T-helper 1 cell treated with Interleukin-12 subunit alpha and Interleukin-12 subunit beta and Interleukin-4 antibody, amounts not matched to agents 30 ng/mL and 1 ng/mL, for 36 hours (primary cell): Measurements from ENCODE around the gene CRYBG1. TPM values are rescaled to one million over a fixed set of nuclear protein-coding genes. Genes with fewer than 3 reads are reported as not detected.
"Not testable (repeated sequence)": the region's sequence is repeated elsewhere in the genome, so short reads cannot be mapped to it uniquely, and the experiment has no call there.

Experiments
- intact Hi-C: fragments of 100-400 bp; cut with micrococcal nuclease; formaldehyde crosslinking; loops from one replicate; pipeline ENCODE4 v1.15.1; 2024
- total RNA-seq: library from RNA; stranded (reverse); gene quantifications from 2 replicates; pipeline ENCODE4 v1.2.3, GENCODE V29; 2022

CRYBG1 gene
- total RNA-seq, 1 donor from 2014 or later = 16.9 TPM

DNA sequence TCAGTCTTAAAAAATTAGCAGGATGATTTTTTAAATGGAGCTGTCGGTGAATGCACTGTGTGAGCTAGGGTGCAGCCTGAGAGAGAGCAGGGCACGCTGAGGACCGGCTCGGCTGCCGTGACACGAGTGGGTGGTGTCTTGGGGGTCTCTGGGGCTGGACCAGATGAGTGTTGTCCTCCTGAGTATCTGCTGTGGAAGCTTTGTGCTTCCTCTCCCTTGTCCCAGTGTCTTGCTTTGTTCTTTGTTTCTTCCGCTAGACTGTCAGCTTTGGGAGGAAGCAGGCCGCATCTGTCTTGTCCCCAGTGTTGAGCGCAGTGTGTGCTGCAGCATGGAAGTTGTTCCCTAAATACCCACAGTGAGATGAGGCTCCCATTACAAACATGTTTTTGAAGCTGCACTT, 179.4 kb downstream of the CRYBG1 start:
- intact Hi-C loops = no loop called here

DNA sequence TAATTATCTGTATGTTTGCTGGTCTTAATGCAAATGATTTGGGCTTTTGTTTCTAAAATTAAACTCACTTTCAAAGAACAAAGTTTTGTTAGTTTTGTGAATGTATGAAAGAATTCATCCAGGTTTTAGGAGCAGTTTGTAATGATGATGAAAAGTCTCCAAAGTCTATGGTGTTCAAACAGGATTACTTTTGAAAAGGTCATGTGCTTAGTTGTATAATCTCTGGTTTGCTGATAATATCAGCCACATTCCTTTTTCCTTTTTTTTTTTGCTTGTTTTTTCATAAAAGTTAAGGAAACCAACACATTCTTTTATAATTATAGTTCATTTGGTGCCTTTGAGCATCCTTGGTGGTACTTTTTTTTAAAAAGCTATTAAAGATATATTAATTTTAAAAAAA, 179.9 kb downstream of the CRYBG1 start:
- intact Hi-C loops = no loop called here

DNA sequence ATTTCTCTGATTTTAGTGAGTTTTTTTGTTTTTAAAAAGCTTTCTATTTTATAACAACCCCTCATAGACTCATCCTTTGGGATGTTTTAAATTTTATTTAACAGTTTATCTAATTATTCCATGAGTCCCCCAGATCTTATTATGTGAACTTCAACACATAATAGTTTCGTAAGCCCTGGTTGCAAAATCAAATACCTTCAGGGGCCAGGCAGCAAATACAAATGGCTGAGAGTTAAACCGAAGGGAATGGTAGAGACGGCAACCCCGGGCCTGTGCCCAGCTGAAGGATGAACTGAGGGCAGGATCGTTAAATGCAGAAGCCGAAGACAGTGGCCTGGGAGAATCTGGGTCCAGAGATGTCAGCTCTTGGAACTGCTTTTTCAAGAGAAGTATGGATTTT, 180.4 kb downstream of the CRYBG1 start:
- intact Hi-C loops = no loop called here

- intact Hi-C loops = no loop called here
Measured at GRCh38 chr6:106546261-106546690, 185.8 kb downstream of the CRYBG1 start.

- intact Hi-C loops = no loop called here
Measured at GRCh38 chr6:106546691-106547414, 186.3 kb downstream of the CRYBG1 start.

GRCh38 chr6:106547601-106548453, 187.3 kb downstream of the CRYBG1 start:
- intact Hi-C loops = loop anchor here (2.0 kb wide), 1 partner anchor 13 kb away; no protein-coding TSS in a partner anchor

DNA sequence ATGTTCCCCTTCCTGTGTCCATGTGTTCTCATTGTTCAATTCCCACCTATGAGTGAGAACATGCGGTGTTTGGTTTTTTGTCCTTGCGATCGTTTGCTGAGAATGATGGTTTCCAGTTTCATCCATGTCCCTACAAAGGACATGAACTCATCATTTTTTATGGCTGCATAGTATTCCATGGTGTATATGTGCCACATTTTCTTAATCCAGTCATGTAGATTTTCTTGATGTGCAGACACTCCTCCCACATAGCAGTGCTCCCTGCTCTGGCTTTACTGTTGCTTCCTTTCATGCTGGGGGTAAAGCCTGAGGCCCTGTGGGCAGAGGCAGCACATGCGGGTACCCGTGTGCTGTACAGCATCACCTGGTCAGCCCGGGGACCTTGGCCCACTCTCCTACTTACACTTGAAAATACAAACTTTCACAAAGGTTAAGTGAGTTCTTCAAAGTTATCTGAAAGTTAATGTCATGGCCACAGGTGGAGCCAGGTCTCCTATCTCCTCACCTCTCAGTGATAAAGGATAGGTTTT, 188.5 kb downstream of the CRYBG1 start:
- intact Hi-C loops = loop anchor here (2.0 kb wide), 1 partner anchor 14 kb away; no protein-coding TSS in a partner anchor

DNA sequence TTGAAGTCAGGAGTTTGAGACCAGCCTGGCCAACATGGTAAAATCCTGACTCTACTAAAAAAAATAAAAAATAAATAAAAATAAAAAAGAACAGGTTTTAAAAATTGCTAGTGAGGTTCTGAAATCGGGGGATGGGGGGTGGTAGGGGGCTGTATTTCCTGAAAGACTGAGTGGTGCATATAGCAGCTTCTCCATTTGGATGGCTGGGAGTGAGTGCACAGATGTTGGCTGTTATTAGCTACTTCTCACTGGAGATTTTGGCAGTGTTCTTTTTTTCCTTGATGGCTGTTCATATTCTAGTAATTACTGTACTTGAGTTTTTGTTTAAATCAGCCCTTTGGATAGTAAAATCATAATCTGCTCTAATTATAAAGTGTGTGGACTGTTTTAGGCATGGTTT, 189.0 kb downstream of the CRYBG1 start:
- intact Hi-C loops = loop anchor here (2.0 kb wide), 1 partner anchor 15 kb away; no protein-coding TSS in a partner anchor

- intact Hi-C loops = no loop called here
Measured at GRCh38 chr6:106551155-106551554, 190.6 kb downstream of the CRYBG1 start.

- intact Hi-C loops = no loop called here
Measured at GRCh38 chr6:106553440-106553839, 192.9 kb downstream of the CRYBG1 start.

- intact Hi-C loops = loop anchor here (1.0 to 2.0 kb wide), 5 partner anchors 19 to 109 kb away; no protein-coding TSS in a partner anchor
Measured at GRCh38 chr6:106555767-106556166, 195.2 kb downstream of the CRYBG1 start.

- intact Hi-C loops = loop anchor here (1.0 to 2.0 kb wide), 5 partner anchors 20 to 110 kb away; no protein-coding TSS in a partner anchor
Measured at GRCh38 chr6:106556368-106556960, 195.9 kb downstream of the CRYBG1 start.

DNA sequence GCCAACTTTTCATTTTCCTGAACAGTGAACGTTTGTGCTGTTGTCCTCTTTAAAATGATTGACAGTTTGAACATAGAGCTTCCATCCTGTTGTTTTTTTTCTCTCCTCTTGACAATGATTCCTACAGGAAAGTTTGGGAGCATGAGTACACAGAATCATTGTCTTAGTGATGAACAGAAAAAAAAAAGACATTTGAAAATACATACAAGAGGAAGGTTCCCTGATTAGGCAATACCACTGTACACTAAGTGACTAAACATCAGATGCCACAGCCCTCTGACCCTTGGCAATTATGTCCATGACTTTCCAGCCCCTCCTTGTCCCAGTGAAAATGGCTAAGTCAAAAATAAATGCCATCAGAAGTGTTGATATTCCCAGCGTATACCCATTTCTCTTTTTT, 197.3 kb downstream of the CRYBG1 start:
- intact Hi-C loops = loop anchor here (2.0 kb wide), 2 partner anchors 21 to 37 kb away; no protein-coding TSS in a partner anchor

GRCh38 chr6:106558364-106558763, 197.8 kb downstream of the CRYBG1 start:
- intact Hi-C loops = no loop called here

DNA sequence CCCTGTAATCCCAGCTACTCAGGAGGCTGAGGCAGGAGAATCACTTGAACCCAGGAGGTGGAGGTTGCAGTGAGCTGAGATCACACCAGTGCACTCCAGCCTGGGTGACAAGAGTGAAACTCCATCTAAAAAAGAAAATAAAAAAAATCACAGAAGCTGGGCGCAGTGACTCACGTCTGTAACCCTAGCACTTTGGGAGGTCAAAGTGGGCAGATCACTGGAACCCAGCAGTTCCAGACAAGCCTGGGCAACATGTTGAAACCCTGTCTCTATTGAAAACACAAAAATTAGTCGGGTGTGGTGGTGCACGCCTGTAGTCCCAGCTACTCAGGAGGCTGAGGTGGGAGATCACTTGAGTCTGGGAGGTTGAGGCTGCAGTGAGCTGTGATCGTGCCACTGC, 199.1 kb downstream of the CRYBG1 start:
- intact Hi-C loops = not testable (repeated sequence)

- intact Hi-C loops = no loop called here
Measured at GRCh38 chr6:106560996-106561685, 200.6 kb downstream of the CRYBG1 start.

GRCh38 chr6:106561686-106562405, 201.3 kb downstream of the CRYBG1 start:
- intact Hi-C loops = no loop called here

GRCh38 chr6:106563614-106564013, 203.1 kb downstream of the CRYBG1 start:
- intact Hi-C loops = no loop called here

- intact Hi-C loops = no loop called here
Measured at GRCh38 chr6:106564476-106564875, 204.0 kb downstream of the CRYBG1 start.

- intact Hi-C loops = loop anchor here (5.0 kb wide), 1 partner anchor 1136 kb away; no protein-coding TSS in a partner anchor
Measured at GRCh38 chr6:106568530-106568929, 208.0 kb downstream of the CRYBG1 start.
